ENCODE measurements around the gene PIGB. TPM values are rescaled to one million over a fixed set of nuclear protein-coding genes. Genes with fewer than 3 reads are reported as not detected.

Gene PIGB
- total RNA-seq, 6 experiments from 2014 or later: 13.2 to 21.0 (median 17.4) TPM

DNA sequence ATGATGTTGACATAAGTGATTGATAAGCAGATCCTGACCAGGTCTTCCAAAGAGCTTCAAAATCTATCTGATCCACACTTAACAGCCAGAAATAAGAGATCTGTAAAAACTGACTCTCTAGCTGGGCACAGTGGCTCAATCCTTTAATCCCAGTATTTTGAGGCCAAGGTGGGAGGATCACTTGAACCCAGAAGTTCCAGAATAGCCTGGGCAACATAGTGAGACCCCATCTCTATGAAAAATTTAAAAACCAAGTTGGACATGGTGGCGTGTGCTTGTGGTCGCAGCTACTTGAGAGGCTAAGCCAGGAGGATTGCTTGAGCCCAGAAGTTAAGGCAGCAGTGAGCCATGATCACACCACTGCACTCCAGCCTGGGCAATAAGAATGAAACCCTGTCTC is 43.6 kb downstream of the PIGB start:
- no peak overlapping the region for H3K4me3 Mint-ChIP-seq
- H3K27me3 Mint-ChIP-seq (ENCODE audit: insufficient read depth): peaks cover 2% of the 10 kb centered on the region; the same call in 1 of the 2 replicates
- H3K9me3 Mint-ChIP-seq: no peaks in the 10 kb centered on the region
- TF ChIP-seq CTCF (IDR thresholded peaks at IDR 0.05): no peak
- peaks cover 13% of the 10 kb centered on the region for H3K36me3 Mint-ChIP-seq (ENCODE audit: low read depth)
- no peak for DNase-seq
- H3K27ac Mint-ChIP-seq: no peak overlapping the region
- peaks cover 10% of the 10 kb centered on the region for H3K4me1 Mint-ChIP-seq (ENCODE audit: low read depth)

- Mint-ChIP-seq H3K27me3 (ENCODE audit: insufficient read depth) (no peaks in the 10 kb centered on the region), H3K4me3 (no peak overlapping the region), H3K9me3 (no peaks in the 10 kb centered on the region), H3K36me3 (ENCODE audit: low read depth) (no peaks in the 10 kb centered on the region; the same call in 1 of the 2 replicates), H3K27ac (no peak overlapping the region), H3K4me1 (ENCODE audit: low read depth) (no peaks in the 10 kb centered on the region)
- TF ChIP-seq CTCF (IDR thresholded peaks at IDR 0.05): no peak
- DNase-seq: no peak
Measured at GRCh38 chr15:55366981-55367380, 48.0 kb downstream of the PIGB start.

DNA sequence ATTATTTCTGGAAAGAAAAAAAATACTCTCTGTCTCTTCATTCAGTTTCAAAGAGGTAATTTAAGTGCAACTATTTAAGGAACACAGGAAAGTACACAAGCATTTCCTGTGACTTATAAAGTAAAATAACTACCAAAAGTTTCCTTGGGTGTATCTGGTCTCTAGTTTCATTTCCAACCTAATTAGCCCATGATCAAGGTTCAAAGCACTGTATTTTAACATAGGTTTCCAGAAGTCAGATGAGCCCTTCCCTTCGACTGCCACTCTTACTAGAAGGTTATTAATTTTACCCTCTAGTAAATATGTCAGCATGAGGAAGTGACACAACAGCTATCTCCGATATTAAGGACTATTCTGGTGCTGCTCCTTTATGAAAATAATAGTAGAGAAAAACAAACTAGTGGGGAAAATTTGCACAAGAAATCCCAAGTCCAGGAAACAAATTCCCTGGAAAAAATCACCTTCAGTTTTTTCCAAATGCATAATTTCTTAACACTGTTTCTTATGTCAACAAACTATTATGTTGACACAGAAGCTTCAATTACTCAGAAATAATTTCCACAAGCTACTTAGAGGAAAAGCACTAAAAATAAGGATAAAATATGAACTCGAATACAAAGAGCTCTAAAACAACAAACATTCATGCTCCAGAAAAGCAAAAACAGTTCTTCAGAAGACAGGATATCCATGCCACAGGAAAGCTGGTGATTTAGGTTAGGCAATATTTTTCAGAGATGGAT is 53.8 kb downstream of the PIGB start:
- no peak for DNase-seq
- Mint-ChIP-seq H3K4me3 (no peak overlapping the region), H3K4me1 (ENCODE audit: low read depth) (peaks cover 16% of the 10 kb centered on the region), H3K9me3 (no peaks in the 10 kb centered on the region), H3K27ac (no peak overlapping the region), H3K27me3 (ENCODE audit: insufficient read depth) (no peaks in the 10 kb centered on the region), H3K36me3 (ENCODE audit: low read depth) (no peaks in the 10 kb centered on the region)
- TF ChIP-seq CTCF (IDR thresholded peaks at IDR 0.05): no peak

DNA sequence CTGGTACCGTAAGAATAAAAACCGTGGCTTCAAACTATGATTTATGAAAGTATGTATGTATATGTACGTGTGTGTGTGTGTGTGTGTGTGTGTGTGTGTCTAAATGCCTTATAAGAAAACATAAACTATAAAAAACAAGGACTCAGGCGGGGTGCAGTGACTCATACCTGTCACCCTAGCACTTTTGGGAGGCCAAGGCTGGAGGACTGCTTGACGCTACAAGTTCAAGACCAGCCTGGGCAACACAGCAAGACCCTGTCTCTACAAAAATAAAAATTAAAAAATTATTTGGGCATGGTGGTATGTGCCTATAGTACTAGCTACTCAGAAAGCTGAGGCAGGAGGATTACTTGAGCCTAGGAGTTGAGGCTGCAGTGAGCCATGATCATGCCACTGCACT is 60.1 kb downstream of the PIGB start:
- TF ChIP-seq CTCF (IDR thresholded peaks at IDR 0.05): no peak
- Mint-ChIP-seq H3K36me3 (ENCODE audit: low read depth) (peaks cover 6% of the 10 kb centered on the region; the same call in 1 of the 2 replicates), H3K9me3 (no peaks in the 10 kb centered on the region), H3K27ac (no peak overlapping the region), H3K4me3 (no peak overlapping the region), H3K4me1 (ENCODE audit: low read depth) (no peaks in the 10 kb centered on the region), H3K27me3 (ENCODE audit: insufficient read depth) (no peaks in the 10 kb centered on the region)
- no peak for DNase-seq

GRCh38 chr15:55381595-55381994 is 62.6 kb downstream of the PIGB start:
- H3K36me3 Mint-ChIP-seq (ENCODE audit: low read depth): peaks cover 6% of the 10 kb centered on the region; the same call in 1 of the 2 replicates
- H3K9me3 Mint-ChIP-seq: no peaks in the 10 kb centered on the region

More at GRCh38 chr15:55381595-55381994, 62.6 kb downstream of the PIGB start:
- TF ChIP-seq CTCF (IDR thresholded peaks at IDR 0.05): no peak
- no peak overlapping the region for H3K27ac Mint-ChIP-seq
- DNase-seq: no peak
- no peak overlapping the region for H3K4me3 Mint-ChIP-seq
- H3K4me1 Mint-ChIP-seq (ENCODE audit: low read depth): no peaks in the 10 kb centered on the region
- no peaks in the 10 kb centered on the region for H3K27me3 Mint-ChIP-seq (ENCODE audit: insufficient read depth)

Data from HFFc6 (cell line).